Dedifferentiated amniotic fluid mesenchymal stem cell (primary cell): ENCODE data around the gene NOTUM.
"Not testable (repeated sequence)": the region's sequence is repeated elsewhere in the genome, so short reads cannot be mapped to it uniquely, and the experiment has no call there.

Experiments used
- DNase-seq: peaks from one replicate; pipeline ENCODE4 v3.0.0-alpha.2; 2016; ENCODE audit errors: extremely low spot score

NOTUM gene

GRCh38 chr17:81996232-81996756, 35.3 kb upstream of the NOTUM start:
- no peak for DNase-seq

- no peak for DNase-seq
Measured at GRCh38 chr17:81995463-81996231, 34.7 kb upstream of the NOTUM start.

- no peak for DNase-seq
Measured at GRCh38 chr17:81994593-81995462, 33.8 kb upstream of the NOTUM start.

- DNase-seq = no peak
Measured at GRCh38 chr17:81993729-81994592, 33.0 kb upstream of the NOTUM start.

GRCh38 chr17:81992306-81993102, 31.5 kb upstream of the NOTUM start:
- DNase-seq = no peak

GRCh38 chr17:81991684-81992305, 30.8 kb upstream of the NOTUM start:
- DNase-seq = peak; percentile 63

GRCh38 chr17:81990836-81991683, 30.1 kb upstream of the NOTUM start:
- no peak for DNase-seq

- DNase-seq = no peak
Measured at GRCh38 chr17:81987161-81987770, 26.3 kb upstream of the NOTUM start.

GRCh38 chr17:81986606-81987005, 25.6 kb upstream of the NOTUM start:
- DNase-seq = no peak

GRCh38 chr17:81984773-81985410, 23.9 kb upstream of the NOTUM start:
- DNase-seq = no peak

- DNase-seq = no peak
Measured at GRCh38 chr17:81983639-81984373, 22.8 kb upstream of the NOTUM start.

- no peak for DNase-seq
Measured at GRCh38 chr17:81983011-81983638, 22.1 kb upstream of the NOTUM start.

- DNase-seq = not testable (repeated sequence)
Measured at GRCh38 chr17:81981511-81981910, 20.5 kb upstream of the NOTUM start.

- no peak for DNase-seq
Measured at GRCh38 chr17:81980707-81981343, 19.8 kb upstream of the NOTUM start.

GRCh38 chr17:81980122-81980521, 19.1 kb upstream of the NOTUM start:
- no peak for DNase-seq

GRCh38 chr17:81978524-81979298, 17.7 kb upstream of the NOTUM start:
- DNase-seq = no peak
